GM13977 (cell line): ENCODE data around the gene ISY1.
"Not testable (repeated sequence)": the region's sequence is repeated elsewhere in the genome, so short reads cannot be mapped to it uniquely, and the experiment has no call there.

Experiments
- DNase-seq: peaks from one replicate; pipeline ENCODE4 v3.0.0; 2012; ENCODE audit warnings: low spot score
- in situ Hi-C: fragments of 300-500 bp; cut with MboI; formaldehyde crosslinking; loops from one replicate; pipeline ENCODE4 v1.12.0; 2022; ENCODE audit warnings: low sequenced_read_pairs, low pct_unique_long_range_greater_than_20kb, mixed read lengths, inconsistent platforms; ENCODE audit not compliant: unreplicated experiment
- TF ChIP-seq, protein P1 (sequence below): IDR thresholded peaks from 2 replicates; pipeline ENCODE4 v1.5.1; 2012; ENCODE audit warnings: mild to moderate bottlenecking, control low read depth; ENCODE audit not compliant: insufficient read depth; ENCODE audit errors: extremely low read depth, missing control alignments

The ISY1 gene

DNA sequence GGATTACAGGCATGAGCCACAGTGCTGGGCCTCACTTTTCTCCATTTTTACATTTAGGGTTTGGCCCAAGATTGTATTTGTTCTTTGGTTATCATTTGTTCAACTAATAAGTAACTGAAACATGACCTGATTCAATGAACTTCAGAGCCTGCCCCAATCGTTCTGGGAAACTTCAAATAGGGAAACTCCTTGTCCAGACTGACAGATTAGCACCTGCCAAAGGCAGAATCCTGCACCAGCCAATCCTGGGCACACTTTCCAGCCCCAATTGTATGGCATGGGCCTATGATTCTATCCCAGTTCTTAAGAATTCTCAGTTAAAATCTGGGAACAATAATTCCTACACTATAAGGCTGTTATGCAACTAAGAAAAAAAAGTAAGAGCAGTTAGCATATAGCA lies 21.0 kb downstream of the ISY1 start:
- DNase-seq = no peak
- in situ Hi-C loops = no loop called here
- TF ChIP-seq, protein P1, sequence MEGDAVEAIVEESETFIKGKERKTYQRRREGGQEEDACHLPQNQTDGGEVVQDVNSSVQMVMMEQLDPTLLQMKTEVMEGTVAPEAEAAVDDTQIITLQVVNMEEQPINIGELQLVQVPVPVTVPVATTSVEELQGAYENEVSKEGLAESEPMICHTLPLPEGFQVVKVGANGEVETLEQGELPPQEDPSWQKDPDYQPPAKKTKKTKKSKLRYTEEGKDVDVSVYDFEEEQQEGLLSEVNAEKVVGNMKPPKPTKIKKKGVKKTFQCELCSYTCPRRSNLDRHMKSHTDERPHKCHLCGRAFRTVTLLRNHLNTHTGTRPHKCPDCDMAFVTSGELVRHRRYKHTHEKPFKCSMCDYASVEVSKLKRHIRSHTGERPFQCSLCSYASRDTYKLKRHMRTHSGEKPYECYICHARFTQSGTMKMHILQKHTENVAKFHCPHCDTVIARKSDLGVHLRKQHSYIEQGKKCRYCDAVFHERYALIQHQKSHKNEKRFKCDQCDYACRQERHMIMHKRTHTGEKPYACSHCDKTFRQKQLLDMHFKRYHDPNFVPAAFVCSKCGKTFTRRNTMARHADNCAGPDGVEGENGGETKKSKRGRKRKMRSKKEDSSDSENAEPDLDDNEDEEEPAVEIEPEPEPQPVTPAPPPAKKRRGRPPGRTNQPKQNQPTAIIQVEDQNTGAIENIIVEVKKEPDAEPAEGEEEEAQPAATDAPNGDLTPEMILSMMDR = no peak

DNA sequence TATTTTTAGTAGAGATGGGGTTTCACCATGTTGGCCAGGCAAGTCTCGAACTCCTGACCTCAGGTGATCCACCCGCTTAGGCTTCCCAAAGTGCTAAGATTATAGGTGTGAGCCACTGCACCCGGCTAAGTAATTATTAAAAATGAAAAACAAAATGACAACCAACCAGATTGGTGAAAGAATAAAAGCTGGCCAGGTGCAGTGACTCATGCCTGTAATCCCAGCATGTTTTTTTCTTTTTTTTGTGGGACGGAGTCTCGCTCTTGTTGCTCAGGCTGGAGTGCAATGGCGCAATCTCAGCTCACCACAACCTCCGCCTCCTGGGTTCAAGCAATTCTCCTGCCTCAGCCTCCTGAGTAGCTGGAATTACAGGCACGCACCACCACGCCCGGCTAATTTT lies 24.6 kb downstream of the ISY1 start:
- DNase-seq, in situ Hi-C loops: not testable (repeated sequence)

DNA sequence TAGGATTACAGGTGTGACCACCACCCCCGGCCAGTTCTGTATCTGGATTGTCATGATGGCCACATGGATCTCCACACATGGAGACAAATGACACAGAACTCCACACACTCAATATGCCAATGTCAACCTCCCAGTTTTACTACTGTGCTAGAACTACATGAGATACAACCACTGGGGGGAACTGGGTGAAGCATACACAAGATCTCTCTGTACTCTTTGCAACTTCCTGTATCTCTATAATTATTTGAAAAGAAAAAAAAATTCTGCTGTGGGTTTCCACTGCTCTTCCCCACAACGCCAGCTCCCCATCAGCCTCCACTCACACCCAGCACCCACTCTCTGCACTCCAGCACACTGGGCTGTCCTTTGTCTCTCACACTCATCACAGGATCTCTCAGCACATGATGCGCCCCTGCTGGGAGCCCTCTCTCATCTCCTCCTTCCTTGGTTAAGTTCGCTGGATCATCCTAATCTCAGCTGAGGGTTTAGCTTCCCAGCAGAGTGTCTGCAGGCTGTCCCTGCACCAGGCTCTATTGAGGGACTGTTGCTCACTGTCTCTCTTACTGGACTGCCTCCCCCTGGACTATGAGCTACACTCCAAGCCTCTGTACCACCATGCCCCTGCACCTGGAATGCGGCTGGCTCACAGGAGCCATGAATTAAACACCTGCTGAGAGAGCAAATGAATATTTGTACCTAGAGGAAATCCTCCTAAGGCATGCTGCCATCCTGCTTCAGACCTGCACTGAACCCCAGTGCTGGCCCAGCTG lies 28.6 kb downstream of the ISY1 start:
- TF ChIP-seq, protein P1 = no peak
- in situ Hi-C loops = no loop called here

DNA sequence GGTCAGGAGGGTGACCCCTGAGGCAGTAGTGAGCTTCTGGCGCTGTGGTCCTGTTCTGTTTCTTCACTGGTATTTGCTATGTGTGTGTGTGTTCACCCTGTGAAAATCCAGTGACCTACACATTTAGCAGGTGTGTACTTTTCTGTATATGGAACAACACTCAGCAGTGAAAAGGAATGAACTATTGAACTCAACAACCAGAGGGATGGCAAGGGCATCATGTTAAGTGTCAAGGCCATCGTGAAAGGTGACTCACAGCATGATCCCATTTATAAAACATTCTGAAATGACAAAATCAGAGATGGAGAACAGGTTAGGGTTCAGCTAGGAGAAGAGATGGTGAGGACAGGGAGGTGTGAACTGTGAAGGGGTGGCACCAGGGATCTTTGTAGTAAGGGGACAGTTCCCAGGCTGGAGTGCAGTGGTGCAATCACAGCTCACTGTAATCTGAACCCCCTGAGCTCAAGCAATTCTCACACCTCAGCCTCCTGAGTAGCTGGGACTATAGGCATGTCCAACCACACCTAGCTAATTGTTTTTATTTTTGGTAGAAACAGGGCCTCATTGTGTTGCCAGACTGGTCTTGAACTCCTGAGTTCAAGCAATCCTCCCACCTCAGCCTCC lies 29.3 kb downstream of the ISY1 start:
- in situ Hi-C loops = no loop called here
- TF ChIP-seq, protein P1 = no peak
- no peak for DNase-seq

More for the DNA sequence above, 28.6 kb downstream of the ISY1 start:
- no peak for DNase-seq

DNA sequence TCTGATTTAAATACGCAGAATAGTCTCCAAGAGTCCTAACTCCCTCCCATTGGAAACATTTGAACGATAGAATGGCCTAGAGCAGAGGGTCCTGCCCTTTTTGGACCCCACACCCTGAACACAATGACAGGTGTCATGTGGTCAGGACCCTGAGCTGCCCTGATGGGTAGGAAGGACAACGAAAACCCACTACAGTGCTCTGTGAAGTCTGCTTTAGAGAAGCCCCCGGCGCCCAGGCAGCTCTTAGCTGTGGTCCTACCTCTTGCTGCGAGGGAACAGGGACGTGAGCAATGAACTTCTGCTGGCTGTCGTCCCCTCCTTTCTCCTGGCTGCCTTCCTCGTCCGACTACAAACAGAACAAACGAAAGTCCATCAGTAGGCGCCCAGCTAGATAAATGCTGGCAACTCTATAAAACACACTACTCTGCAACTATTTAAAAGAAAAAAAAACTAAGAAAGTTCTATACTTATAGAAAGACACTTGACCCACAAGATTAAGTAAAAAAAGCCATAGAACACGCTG lies 30.5 kb downstream of the ISY1 start:
- TF ChIP-seq, protein P1 = no peak
- in situ Hi-C loops = no loop called here
- no peak for DNase-seq

DNA sequence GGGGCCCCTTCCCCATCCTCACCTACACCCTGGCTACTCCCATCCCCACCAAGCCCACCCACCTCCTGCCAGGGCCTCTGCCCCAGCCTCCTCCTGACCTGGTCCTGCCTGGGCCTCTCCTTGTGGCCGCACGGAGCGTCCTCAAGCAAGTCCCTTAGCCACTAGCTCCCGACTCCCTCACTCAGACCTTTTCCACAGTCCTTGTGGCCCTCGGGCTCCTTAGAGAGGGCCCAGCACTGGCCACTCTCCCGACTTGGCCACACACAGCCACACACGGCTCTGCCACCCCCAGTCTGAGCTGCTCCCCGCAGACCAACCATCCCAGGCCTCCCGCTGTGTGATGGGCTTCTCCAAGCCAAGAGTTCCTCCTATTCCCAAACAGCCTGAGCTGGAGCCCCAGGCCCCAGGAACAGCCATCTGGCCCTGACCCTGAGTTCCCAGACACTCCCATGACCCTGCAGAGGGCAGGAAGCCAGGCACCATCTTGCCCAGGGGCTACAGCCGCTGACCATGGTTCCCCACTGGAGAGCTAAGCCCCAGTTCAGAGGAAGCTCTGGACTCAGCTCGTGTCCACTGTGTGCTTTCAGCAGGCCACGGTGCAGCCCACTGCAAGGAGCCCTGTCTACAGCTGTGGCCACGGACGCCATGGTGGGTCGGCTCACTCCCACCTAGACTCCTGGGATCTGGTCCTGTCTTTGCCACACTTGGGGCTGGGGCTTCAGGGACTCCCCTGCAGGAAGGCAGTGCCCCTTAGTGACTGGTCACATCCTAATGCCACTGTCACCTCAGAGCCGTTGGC lies 32.3 kb downstream of the ISY1 start:
- no peak for DNase-seq
- in situ Hi-C loops = no loop called here
- TF ChIP-seq, protein P1 = no peak

DNA sequence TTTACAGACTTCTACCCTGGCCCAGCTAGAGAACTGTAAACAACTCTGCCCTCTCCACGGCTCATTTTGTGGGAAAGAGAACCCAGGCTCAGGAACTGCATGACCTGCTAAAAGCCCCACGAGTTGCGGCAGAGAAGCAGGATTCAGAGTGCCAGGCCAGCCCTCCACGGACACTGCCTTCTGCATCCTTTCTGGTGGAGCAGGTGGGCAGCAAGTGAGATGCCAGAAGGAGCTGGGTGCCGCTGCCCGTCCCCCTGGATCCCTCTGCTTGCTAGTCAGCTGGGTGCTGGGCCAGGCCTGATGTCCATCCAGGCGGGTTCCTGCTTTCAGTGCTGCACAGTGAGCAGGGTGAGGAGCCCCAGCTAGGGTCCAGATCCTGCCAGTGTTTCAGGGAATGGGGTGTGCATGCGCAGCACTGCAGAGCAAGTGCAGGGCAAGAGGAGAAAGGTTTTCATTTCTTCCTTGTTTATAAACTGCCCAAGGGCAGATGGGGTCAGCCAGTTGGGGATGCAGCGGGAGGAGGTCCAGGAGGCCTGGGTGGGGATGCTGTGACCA lies 34.1 kb downstream of the ISY1 start:
- no peak for DNase-seq
- TF ChIP-seq, protein P1 = no peak
- in situ Hi-C loops = no loop called here
